Parathyroid adenoma (tissue), 2 donors: ENCODE results near the gene COASY.

Experiments used
- H2AFZ ChIP-seq: fragments of 300-600 bp; sonication (generic); one replicate; pipeline ENCODE4 v1.7.0; 2017; ENCODE audit warnings: antibody characterized with exemption, mild to moderate bottlenecking
- H3K27ac ChIP-seq: fragments of 300-600 bp; sonication (generic); one replicate; pipeline ENCODE4 v1.7.0; 2017
- H3K27me3 ChIP-seq: fragments of 300-600 bp; sonication (generic); one replicate; pipeline ENCODE4 v1.7.0; 2017; ENCODE audit warnings: low read length; ENCODE audit not compliant: control insufficient read depth, insufficient read depth
- H3K36me3 ChIP-seq: fragments of 300-600 bp; sonication (generic); one replicate; pipeline ENCODE4 v1.7.0; 2017; ENCODE audit warnings: low read length; ENCODE audit not compliant: control insufficient read depth, insufficient read depth
- H3K4me1 ChIP-seq: fragments of 300-600 bp; sonication (generic); one replicate; pipeline ENCODE4 v1.7.0; 2017; ENCODE audit warnings: control low read depth
- H3K4me2 ChIP-seq: fragments of 300-600 bp; sonication (generic); one replicate; pipeline ENCODE4 v1.7.0; 2017; ENCODE audit warnings: low read length
- H3K4me3 ChIP-seq: fragments of 300-600 bp; sonication (generic); one replicate; pipeline ENCODE4 v1.7.0; 2017; ENCODE audit warnings: low read depth, low read length
- H3K79me2 ChIP-seq: fragments of 300-600 bp; sonication (generic); one replicate; pipeline ENCODE4 v1.7.0; 2017; ENCODE audit warnings: control low read depth
- H3K9ac ChIP-seq: fragments of 300-600 bp; sonication (generic); one replicate; pipeline ENCODE4 v1.7.0; 2017; ENCODE audit warnings: mild to moderate bottlenecking
- H3K9me3 ChIP-seq: fragments of 300-600 bp; sonication (generic); one replicate; pipeline ENCODE4 v1.7.0; 2017; ENCODE audit warnings: low read length; ENCODE audit not compliant: control insufficient read depth
- CTCF ChIP-seq: fragments of 300-600 bp; sonication (generic); IDR thresholded peaks from one replicate; pipeline ENCODE4 v1.7.0; 2017; ENCODE audit warnings: antibody characterized with exemption, mild to moderate bottlenecking
- donor health status: primary hyperparathyroidism.

COASY gene

GRCh38 chr17:42613699-42614295, 51.8 kb downstream of the COASY start:
- Histone ChIP-seq H2AFZ (no peak overlapping the region), H3K9me3 (no peaks in the 10 kb centered on the region), H3K27ac (no peak overlapping the region), H3K79me2 (no peaks in the 10 kb centered on the region), H3K4me3 (no peak overlapping the region), H3K36me3 (no peaks in the 10 kb centered on the region), H3K4me1 (no peaks in the 10 kb centered on the region), H3K27me3 (no peaks in the 10 kb centered on the region), H3K4me2 (no peak overlapping the region), H3K9ac (no peak overlapping the region)
- TF ChIP-seq CTCF, result no peak
